G401 (cell line): ENCODE measurements around the gene SLC38A1. TPM values are rescaled to one million over a fixed set of nuclear protein-coding genes. Genes with fewer than 3 reads are reported as not detected.
"Not testable (repeated sequence)": the region's sequence is repeated elsewhere in the genome, so short reads cannot be mapped to it uniquely, and the experiment has no call there.

Experiments used
- DNase-seq: peaks from one replicate; pipeline ENCODE4 v3.0.0-alpha.2; 2015; ENCODE audit warnings: low spot score
- in situ Hi-C: cut with HindIII; loops from 2 replicates; pipeline ENCODE4 v1.10.0; 2016; ENCODE audit warnings: low sequenced_read_pairs, mixed read lengths
- total RNA-seq: library from RNA; depleted of rRNA; stranded (reverse); fragments of >200 nt; shearing (Covaris generic); gene quantifications from 2 replicates; pipeline ENCODE4 v1.2.3, GENCODE V29; 2014

SLC38A1 gene
- total RNA-seq, 1 experiment from 2014 or later, result 61.6 TPM

DNA sequence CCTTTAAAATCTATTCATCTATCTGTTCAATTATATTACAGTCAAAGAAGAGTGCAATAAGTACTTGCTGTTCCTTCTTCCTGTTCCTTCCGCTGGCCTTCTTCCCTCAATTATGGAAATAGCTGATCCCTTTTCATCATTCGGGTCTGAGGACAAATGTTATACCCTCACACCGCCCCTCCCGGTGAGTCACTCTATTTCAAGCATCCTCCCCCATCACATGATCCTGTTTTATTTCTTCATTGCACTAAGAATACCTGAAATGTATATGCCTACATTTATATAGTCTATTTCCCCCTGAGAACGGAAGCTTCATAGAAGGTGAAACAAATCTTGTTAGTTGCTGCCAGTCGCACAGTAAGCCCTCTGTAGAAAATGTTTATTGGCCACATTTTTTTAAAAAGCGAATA lies 2.5 kb downstream of the SLC38A1 start:
- peak; percentile 54 for DNase-seq
- in situ Hi-C loops, result no loop called here

DNA sequence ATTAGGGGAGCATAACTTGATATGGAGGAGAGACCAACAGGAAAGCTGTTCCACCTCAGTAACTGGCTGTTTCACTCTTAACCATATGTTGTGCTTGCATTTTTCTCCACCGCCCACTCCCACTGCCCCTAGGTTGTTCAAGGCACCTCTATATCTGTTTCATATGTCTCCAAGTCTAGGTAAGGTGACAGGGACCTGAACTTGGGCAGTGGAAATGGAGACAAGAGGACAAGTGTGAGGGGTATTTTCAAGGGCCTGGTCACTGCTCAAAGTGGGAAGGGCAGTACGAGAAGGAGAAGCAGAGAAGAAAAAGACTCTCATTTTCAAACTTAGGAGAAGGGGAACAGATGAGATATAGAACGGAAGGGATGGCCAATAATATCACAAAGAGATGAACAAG lies 3.1 kb downstream of the SLC38A1 start:
- DNase-seq, result no peak
- in situ Hi-C loops, result no loop called here

GRCh38 chr12:46265102-46265501 lies 3.7 kb downstream of the SLC38A1 start:
- no peak for DNase-seq
- in situ Hi-C loops, result no loop called here

- no peak for DNase-seq
- in situ Hi-C loops, result no loop called here
Measured at GRCh38 chr12:46264057-46264456, 4.8 kb downstream of the SLC38A1 start.

DNA sequence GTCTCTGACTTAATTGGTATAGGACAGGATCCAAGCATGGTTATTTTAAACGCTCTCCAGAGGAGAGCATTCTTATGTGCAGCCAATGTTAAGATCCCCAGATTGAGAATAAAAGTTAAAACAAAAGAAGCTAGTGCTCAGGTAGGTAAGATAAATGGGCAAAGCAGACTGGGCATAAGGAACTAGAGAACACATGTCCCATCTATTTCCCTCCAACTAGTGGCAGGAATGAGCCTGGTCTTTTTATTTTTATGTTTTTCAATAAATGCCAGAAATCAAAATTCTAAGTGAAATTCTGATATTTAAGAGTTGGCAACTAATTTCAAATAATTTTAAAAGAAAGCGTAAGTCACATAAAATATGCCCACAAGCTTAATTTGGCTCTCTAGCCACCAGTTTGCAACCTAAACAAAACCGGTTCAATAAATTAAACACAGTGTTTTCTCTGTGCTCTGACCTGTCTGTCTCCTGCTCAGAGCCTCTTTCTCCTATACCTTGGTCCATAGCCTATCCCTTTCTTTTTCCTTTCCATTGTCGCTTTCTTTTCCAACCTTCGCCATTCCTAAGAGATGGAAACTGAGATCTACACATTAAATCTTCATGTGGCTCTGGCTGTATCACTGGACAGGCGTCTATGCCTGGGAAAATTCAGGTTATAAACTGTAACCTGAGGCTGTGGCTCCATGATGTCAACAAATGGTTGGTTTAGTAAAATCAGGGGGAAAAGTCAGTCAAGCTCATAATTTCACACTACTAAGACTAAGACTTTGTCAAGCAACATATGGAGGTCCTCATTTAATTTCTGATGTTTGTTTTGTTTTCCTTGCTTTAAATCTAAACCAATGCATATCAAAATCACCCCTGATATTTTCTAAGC lies 5.5 kb downstream of the SLC38A1 start:
- no peak for DNase-seq
- in situ Hi-C loops, result no loop called here

- no peak for DNase-seq
- in situ Hi-C loops, result no loop called here
Measured at GRCh38 chr12:46261646-46262045, 7.2 kb downstream of the SLC38A1 start.

DNA sequence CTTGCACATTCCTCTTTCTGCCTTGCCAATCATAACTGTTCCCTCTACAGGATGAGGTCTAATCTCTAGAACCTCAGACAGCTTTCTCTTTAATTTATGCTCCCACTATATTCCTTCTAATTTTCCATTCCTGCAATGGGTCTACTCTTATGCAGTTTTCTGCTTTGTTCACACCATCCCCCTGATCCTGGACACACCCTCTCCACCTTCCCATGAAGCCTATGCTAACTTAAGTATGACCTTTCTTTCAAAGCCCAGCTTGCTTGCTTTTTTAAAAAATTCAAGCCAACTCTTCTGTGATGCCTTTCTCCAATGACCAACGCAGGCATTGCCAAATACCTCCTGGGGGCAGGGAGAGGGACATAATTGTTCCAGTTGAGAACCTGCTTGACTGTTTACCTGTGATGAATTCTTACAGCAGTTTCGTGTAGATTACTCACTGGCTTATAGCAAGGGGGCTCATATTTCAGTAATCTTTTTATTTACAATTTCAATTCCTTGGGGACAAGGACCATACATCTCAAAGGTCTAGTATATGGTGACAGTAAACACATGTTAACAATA lies 7.8 kb downstream of the SLC38A1 start:
- in situ Hi-C loops, result no loop called here
- DNase-seq, result no peak

- in situ Hi-C loops, result no loop called here
- no peak for DNase-seq
Measured at GRCh38 chr12:46260124-46260912, 8.5 kb downstream of the SLC38A1 start.

- DNase-seq, result no peak
- in situ Hi-C loops, result no loop called here
Measured at GRCh38 chr12:46259713-46260112, 9.1 kb downstream of the SLC38A1 start.

- in situ Hi-C loops, result no loop called here
- no peak for DNase-seq
Measured at GRCh38 chr12:46259071-46259470, 9.8 kb downstream of the SLC38A1 start.

GRCh38 chr12:46258129-46258528 lies 10.7 kb downstream of the SLC38A1 start:
- no peak for DNase-seq
- in situ Hi-C loops, result no loop called here

DNA sequence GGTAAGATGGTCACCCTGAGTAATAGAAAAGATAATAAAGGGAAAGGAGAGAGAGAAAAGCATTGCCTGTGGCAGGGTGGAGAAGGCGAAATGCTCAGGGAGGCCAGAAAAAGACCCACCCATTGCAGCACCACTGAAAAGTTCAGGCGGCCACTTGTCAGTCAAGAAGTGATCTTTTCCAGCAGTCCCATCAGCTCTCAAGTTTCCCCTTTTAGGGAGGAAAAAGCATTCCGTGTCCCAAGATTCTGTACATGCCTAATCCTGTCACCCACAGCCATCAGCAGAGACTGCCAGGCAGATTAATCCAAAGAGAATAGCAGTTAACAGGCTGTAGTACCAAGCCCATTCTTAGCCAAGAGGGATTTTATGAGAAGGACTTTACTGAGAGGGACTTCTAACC lies 11.9 kb downstream of the SLC38A1 start:
- in situ Hi-C loops, result no loop called here
- DNase-seq, result no peak

DNA sequence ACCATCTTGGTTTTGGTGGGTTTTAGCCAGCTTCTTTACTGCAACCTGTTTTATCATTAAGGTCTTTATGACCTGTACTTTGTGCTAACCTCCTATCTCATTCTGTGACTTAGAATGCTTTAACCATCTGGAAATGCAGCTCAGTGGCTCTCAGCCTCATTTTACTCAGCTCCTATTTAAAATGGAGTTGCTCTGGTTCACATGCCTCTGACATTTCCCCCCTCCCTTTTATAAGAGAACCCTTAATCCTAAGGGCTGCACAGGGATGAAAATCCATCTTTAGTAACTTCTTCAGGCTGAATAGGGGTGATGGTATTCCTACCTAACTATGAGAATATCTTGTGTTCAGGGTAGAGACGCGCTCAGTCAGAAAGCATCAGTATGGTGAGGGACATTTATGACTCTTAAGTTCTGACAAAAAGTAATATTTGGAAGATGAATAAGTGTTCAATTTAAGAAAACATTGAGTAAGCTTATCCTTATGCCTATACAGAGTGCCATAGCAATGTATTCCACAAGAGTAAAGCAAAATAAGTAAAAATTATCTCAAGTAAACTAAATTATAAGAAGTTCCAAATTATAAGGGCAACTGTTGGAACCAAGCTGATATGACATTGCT lies 15.2 kb downstream of the SLC38A1 start:
- no peak for DNase-seq
- in situ Hi-C loops, result no loop called here

DNA sequence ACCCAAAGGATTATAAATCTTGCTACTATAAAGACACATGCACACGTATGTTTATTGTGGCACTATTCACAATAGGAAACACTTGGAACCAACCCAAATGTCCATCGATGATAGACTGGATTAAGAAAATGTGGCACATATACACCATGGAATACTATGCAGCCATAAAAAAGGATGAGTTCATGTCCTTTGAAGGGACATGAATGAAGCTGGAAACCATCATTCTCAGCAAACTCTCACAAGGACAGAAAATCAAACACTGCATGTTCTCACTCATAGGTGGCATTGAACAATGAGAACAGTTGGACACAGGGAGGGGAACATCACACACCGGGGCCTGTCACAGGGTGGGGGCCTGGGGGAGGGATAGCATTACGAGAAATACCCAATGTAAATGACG lies 16.8 kb downstream of the SLC38A1 start:
- DNase-seq, in situ Hi-C loops: not testable (repeated sequence)

DNA sequence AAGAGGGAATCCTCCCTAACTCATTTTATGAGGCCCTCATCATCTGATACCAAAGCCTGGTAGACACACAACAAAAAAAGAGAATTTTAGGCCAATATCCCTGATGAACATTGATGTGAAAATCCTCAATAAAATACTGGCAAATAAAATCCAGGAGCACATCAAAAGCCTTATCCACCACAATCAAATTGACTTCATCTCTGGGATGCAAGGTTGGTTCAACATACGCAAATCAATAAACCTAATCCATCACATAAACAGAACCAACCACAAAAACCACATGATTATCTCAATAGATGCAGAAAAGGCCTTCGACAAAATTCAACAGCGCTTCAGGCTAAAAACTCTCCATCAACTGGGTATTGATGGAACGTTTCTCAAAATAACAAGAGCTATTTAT lies 18.9 kb downstream of the SLC38A1 start:
- in situ Hi-C loops, DNase-seq: not testable (repeated sequence)

- DNase-seq, result no peak
- in situ Hi-C loops, result no loop called here
Measured at GRCh38 chr12:46246021-46246700, 22.7 kb downstream of the SLC38A1 start.

DNA sequence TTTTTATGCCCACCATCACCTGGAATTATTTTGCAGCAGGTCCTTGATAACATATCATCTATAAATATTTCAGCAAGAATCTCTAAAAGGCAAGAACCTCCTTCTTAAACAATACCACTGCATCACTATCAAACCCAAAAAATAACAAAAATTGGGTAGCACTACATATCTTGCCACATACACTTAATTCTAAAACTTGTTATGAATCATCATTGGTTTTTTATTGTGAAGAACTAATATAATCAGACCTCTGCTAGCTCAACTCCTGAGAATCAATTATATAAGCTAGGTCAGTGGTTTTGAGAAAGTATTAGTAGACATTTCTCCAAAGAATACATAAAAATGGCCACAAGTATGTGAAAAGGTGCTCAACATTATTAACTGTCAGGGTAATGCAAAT lies 23.8 kb downstream of the SLC38A1 start:
- in situ Hi-C loops, result no loop called here
- no peak for DNase-seq

- peak; percentile 20 for DNase-seq
- in situ Hi-C loops, result no loop called here
Measured at GRCh38 chr12:46244273-46244915, 24.4 kb downstream of the SLC38A1 start.

DNA sequence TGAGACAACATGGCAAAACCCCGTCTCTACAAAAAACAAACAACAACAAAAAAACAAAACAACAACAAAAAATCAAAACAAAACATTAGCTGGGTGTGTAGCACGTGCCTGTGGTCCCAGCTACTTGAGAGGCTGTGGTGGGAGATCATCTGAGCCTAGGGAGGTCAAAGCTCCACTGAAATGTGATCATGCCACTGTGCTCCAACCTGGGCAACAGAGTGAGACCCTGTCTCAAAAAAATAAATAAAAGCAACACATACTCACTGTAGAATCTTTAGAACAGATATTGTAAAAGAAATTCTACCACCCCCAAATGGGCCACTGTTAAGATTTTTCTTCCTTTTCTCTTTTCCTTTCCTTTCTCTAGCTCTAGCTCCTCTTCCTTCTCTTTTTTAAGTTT lies 26.3 kb downstream of the SLC38A1 start:
- in situ Hi-C loops, result no loop called here
- DNase-seq, result no peak
